ENCODE measurements around the gene C1QTNF3.

C1QTNF3 gene

DNA sequence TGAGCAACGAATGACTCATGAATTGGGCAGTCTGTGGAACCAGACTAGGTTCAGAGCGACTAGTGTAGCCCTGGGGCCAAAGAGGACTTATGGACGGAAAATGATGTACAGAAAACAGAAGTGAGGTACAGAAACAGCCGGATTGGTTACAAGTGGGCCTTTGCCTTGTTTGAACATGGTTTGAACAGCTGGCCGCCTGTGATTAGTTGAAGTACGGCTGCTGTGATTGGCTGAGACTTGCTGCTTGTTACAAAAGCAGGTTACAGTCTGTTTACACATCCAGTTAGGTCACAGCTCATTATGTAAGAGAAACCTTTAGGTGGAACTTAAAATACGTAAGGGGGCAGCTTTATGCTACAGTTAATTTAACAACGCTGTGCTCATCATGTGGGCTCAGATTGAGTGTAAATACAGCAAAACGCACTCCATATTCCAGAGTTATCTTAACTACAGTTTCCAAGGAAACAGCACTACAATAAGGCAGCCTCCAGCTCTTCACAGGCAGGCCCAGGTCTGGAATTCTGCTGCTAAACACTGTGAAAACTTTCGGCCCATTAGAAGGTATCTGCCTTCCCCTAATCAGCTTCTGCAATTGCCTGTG, 41.7 kb downstream of the C1QTNF3 start:
- Mint-ChIP-seq H3K4me3 (no peak overlapping the region), H3K4me1 (peaks cover 20% of the 10 kb centered on the region), H3K27me3 (no peaks in the 10 kb centered on the region), H3K9me3 (no peaks in the 10 kb centered on the region), H3K27ac (no peak overlapping the region)
- ATAC-seq (no peak), DNase-seq (no peak)

DNA sequence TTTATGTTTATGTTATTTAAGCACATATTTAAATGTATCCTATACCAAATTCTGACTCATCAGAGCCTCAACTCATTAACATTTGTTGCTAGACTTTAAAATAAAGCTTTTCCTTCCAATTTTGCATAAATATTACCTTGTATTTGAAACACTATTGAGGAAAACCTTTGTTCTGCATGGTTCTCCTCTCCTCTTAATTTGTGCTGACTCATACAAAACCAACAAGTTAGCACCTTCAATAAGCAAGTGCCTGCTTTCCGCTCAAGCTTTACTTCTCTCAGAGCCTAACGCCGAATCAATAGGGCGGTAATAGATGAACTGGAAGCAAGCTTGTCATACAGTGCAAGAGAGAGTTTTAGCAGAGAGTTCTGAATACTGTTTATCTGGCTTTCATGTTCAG, 43.0 kb downstream of the C1QTNF3 start:
- H3K27me3 Mint-ChIP-seq: no peaks in the 10 kb centered on the region
- peaks cover 14% of the 10 kb centered on the region for H3K4me1 Mint-ChIP-seq
- ATAC-seq: no peak
- H3K9me3 Mint-ChIP-seq: no peaks in the 10 kb centered on the region
- H3K27ac Mint-ChIP-seq: no peak overlapping the region
- no peak for DNase-seq
- H3K4me3 Mint-ChIP-seq: no peak overlapping the region

DNA sequence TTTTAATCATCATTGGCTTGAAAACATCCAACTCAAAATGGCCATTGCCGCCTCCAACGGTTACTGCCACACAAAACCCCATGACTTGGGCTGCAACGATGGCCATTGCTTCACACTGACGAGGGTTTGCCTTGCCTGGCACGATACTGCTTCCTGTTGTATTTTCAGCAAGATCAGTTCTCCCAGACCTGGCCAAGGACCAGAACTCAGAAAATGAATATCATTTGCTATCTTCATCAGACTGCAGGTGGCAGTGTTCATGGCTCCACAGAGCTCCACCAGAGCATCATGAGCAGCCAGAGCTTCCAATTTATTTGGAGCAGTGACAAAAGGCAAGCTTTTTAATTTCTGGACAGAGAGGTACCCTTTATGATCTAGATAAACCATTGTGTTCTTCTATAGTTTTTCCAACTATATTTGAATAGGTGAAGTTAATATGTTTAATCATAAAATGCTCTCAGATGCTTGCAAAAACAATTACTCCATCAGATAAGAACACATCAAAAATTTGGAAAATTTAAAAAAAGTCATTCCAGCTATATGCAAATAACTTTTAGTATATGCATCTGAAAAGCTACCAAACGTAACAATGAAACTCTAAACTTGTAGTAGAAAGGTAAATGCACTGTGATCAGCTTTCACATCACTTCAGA, 45.6 kb downstream of the C1QTNF3 start:
- peak in 1 of 2 donors; percentile 25 for DNase-seq
- peak; percentile 73 for ATAC-seq
- Mint-ChIP-seq H3K9me3 (no peaks in the 10 kb centered on the region), H3K27ac (no peak overlapping the region), H3K27me3 (no peaks in the 10 kb centered on the region), H3K4me1 (peaks cover 22% of the 10 kb centered on the region), H3K4me3 (no peak overlapping the region)

DNA sequence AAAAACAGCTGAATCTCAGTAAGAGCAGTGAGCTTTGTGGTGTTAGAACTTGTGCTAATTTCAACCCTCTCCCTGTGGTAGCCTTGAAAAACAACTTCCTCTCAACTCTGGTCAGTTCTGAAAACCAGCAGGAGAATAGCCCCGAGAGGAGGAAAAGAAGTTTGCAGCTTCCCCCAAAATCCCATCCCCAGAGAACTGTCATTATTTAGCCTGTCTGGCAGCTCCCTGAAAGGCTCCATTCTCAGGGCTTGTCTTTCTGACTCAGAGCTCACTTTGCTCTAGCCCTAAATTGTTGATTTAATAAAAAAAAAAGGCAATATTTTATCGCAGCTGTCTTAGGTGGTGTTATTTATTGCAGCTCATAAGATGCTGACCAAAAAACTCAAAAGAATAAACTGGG, 47.1 kb downstream of the C1QTNF3 start:
- DNase-seq (no peak), ATAC-seq (no peak)
- Mint-ChIP-seq H3K4me1 (peaks cover 22% of the 10 kb centered on the region), H3K27ac (no peak overlapping the region), H3K9me3 (no peaks in the 10 kb centered on the region), H3K4me3 (no peak overlapping the region), H3K27me3 (no peaks in the 10 kb centered on the region)

DNA sequence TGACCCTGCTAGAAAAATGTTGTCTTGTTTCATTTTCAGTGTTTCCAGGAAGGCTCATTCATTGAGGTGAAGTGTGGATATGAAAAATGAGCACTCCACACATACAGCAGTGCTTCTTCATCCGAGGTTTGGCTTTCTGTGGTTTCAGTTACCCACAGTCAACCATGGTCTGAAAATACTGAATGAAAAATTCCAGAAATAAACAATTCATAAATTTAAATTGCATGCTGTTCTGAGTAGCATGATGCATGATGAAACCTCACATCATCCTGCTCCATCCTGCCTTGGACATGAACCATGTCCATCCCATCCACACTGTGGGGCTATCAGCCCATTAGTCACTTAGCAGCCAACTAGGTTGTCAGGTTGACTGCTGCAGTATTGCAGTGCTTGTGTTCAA, 48.2 kb downstream of the C1QTNF3 start:
- peaks cover 22% of the 10 kb centered on the region for H3K4me1 Mint-ChIP-seq
- no peaks in the 10 kb centered on the region for H3K27me3 Mint-ChIP-seq
- DNase-seq (peak in 1 of 2 donors; percentile 43), ATAC-seq (peak; percentile 90)
- peak overlapping the region in 1 of 2 donors; percentile 46 for H3K4me3 Mint-ChIP-seq
- no peaks in the 10 kb centered on the region for H3K9me3 Mint-ChIP-seq
- H3K27ac Mint-ChIP-seq: peak overlapping the region in 1 of 2 donors; percentile 79

DNA sequence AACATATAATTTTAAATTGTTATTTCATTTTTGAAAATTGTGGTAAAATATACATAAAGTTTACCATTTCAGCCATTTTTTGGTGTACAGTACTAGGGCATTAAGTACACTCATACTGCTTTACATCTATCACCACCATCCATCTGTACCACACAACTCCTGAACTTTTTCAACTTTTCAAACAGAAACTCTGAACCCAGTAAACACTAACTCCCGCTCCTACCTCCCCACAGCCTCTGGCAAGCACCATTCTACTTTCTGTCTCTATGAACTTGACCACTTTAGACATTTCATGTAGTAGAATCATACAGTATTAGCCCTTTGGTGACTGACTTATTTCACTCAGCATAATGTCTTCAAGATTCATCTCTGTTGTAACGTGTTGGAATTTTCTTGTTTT, 50.1 kb downstream of the C1QTNF3 start:
- peaks cover 22% of the 10 kb centered on the region for H3K4me1 Mint-ChIP-seq
- H3K27me3 Mint-ChIP-seq: no peaks in the 10 kb centered on the region
- no peak overlapping the region for H3K4me3 Mint-ChIP-seq
- DNase-seq: no peak
- no peak overlapping the region for H3K27ac Mint-ChIP-seq
- H3K9me3 Mint-ChIP-seq: no peaks in the 10 kb centered on the region
- no peak for ATAC-seq

DNA sequence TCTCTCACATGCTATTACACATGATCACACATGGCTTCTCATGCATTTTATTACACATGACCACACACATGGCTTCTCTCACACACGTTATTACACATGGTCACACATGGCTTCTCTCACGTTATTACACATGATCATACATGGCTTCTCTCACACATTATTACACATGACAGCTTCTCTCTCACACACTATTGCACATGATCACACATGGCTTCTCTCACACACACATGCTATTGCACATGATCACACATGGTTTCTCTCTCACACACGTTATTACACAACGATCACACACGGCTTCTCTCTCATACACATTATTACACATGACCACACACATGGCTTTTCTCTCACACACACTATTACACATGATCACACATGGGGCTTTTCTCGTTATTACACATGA, 57.6 kb downstream of the C1QTNF3 start:
- Mint-ChIP-seq H3K9me3 (no peaks in the 10 kb centered on the region), H3K4me1 (no peaks in the 10 kb centered on the region), H3K27ac (no peak overlapping the region), H3K27me3 (no peaks in the 10 kb centered on the region), H3K4me3 (no peak overlapping the region)
- no peak for DNase-seq
- ATAC-seq: no peak

DNA sequence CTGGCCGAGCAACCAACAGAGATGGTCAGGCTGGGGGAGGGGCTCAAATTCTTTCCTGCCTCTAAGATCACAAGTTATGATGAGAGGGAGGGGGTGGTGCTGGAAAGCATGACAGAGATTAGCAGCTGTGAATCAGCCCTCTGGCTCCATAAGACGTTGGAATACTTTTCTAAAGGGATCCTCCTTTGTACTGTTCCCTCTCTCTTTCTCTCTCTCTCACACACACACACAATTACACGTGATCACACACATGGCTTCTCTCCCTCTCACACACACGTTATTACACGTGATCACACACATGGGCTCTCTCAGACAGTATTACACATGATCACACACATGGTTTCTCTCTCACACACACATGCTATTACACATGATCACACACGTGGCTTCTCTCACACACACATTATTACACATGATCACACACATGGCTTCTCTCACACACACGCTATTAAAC, 58.3 kb downstream of the C1QTNF3 start, which contains the start of gene SLC45A2:
Gene SLC45A2 (minus strand): TSS at position 23 of the 454 bp plus-strand sequence. CDS start 110 bp downstream, outside the sequence.
- Mint-ChIP-seq H3K9me3 (no peaks in the 10 kb centered on the region), H3K4me1 (no peaks in the 10 kb centered on the region), H3K27ac (no peak within 1 kb of the TSS), H3K27me3 (no peaks in the 10 kb centered on the region), H3K4me3 (no peak within 1 kb of the TSS)
- no peak for ATAC-seq
- DNase-seq: no peak

DNA sequence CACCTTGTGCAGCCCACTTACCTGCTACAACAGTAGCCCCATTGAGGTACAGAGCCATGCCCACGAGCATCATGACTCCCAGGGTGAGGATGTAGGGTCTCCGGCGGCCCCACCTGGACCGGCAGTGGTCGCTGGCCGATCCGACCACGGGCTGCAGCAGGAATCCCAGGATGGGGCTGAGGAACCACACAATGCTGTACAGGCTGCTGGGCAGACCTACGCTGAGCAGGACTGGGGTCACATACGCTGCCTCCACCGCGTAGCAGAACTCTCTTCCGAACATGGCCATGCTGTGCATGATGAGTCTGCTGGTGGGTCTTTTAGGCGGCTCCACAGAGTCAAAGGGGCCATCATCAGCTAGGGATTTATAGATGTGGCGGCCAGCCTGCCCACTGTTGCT, 58.8 kb downstream of the C1QTNF3 start:
- Mint-ChIP-seq H3K4me3 (no peak overlapping the region), H3K9me3 (no peaks in the 10 kb centered on the region), H3K27ac (no peak overlapping the region), H3K4me1 (no peaks in the 10 kb centered on the region), H3K27me3 (no peaks in the 10 kb centered on the region)
- ATAC-seq: no peak
- DNase-seq: no peak

DNA sequence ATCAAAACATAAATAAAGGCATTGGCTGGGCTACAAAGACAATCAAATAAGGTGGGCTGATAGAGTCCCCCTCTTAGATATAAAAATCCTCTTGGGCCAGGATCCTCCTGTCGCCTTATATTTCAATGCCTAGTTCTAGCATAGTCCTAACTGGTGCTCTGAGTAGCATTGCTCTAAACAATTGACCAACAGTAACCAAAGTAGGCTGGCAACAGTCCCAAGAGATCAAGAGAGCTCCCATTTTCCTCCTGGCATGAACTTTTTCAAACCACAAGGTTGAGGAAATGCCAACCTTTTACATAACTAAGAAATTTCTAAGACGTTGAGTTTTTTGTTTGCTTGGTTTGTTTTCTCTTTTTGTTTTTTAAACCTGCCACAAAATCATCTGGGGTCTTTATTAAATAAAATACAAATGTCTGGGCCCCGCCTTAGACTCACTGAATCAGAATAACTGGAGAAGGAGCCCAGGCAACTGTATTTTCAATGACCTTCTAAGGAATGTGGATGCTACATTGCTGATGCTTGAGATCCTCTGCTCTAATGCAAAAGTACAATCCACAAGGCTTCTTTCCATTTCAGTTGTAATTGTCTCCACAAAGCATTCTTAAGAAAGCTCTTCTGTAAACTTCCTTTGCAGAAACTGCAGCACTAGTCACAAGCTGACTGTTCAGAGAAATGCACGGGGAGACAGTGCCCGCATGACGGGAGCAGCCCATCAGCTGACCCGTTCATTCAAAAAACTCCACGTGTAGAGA, 61.4 kb downstream of the C1QTNF3 start:
- no peak overlapping the region for H3K27ac Mint-ChIP-seq
- H3K27me3 Mint-ChIP-seq: no peaks in the 10 kb centered on the region
- no peaks in the 10 kb centered on the region for H3K9me3 Mint-ChIP-seq
- ATAC-seq: no peak
- no peaks in the 10 kb centered on the region for H3K4me1 Mint-ChIP-seq
- DNase-seq: no peak
- no peak overlapping the region for H3K4me3 Mint-ChIP-seq

DNA sequence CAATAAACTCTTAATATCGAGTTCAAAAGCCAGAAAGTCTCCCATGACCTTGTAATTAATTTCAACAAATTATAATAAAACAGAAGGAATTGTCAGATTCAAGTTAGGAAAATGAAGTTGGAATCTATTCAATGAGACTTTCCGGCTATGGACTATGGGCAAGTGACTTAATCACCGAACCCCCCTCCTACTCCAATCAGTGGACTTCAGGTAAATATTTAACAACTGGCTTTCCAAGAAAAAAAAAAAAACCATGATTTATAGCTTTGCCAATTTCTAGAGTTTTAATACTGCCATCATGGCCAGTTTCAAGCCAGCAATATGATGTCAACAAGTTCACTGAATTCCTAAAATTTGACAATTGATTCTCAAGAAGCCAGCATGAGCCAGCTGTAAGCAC, 63.0 kb downstream of the C1QTNF3 start:
- Mint-ChIP-seq H3K4me3 (no peak overlapping the region), H3K27ac (no peak overlapping the region), H3K4me1 (no peaks in the 10 kb centered on the region), H3K27me3 (no peaks in the 10 kb centered on the region), H3K9me3 (no peaks in the 10 kb centered on the region)
- DNase-seq (no peak), ATAC-seq (no peak)

DNA sequence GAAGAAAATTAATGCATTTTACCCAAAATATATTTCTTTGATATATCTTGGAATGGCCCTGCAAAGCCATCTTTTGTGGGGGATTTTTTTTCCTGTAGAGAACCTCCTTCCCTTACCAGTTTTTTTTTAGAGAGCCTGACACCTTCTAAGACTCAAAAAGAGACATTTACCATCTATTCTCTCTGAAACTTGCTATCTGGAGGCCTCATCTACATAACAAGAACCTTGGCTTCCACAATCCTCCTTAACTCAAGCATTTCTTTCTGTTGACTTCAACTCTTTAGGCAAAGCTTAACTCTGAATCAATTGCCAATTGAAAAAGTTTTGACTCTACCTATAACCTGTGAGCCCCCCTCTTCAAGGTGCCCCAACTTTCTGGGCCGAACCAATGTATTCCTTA, 64.7 kb downstream of the C1QTNF3 start:
- H3K4me3 Mint-ChIP-seq: no peak overlapping the region
- no peaks in the 10 kb centered on the region for H3K9me3 Mint-ChIP-seq
- DNase-seq (no peak), ATAC-seq (no peak)
- H3K27me3 Mint-ChIP-seq: no peaks in the 10 kb centered on the region
- H3K27ac Mint-ChIP-seq: no peak overlapping the region
- H3K4me1 Mint-ChIP-seq: peaks cover 8% of the 10 kb centered on the region

DNA sequence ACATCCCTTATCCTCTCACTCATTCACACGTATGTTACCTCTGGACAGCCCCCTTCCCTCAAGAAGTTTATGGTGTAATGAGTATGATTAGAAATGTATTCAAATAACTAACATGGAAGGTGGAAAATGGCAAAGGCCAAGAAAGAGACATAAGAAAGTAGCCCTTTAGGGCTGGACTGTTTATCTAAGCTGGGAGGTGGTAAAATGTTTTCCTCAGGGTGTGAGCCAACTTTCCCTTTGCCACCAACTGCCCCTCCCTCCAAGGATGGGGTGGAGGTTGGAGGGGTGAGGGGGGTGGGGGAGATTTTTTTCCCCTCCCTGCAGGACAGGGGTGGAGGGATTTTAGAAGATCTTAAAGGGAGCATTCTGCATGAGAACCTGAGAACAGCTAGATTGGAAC, 66.7 kb downstream of the C1QTNF3 start:
- Mint-ChIP-seq H3K4me1 (peaks cover 15% of the 10 kb centered on the region), H3K27me3 (no peaks in the 10 kb centered on the region), H3K4me3 (no peak overlapping the region), H3K27ac (no peak overlapping the region), H3K9me3 (no peaks in the 10 kb centered on the region)
- no peak for ATAC-seq
- DNase-seq: no peak

DNA sequence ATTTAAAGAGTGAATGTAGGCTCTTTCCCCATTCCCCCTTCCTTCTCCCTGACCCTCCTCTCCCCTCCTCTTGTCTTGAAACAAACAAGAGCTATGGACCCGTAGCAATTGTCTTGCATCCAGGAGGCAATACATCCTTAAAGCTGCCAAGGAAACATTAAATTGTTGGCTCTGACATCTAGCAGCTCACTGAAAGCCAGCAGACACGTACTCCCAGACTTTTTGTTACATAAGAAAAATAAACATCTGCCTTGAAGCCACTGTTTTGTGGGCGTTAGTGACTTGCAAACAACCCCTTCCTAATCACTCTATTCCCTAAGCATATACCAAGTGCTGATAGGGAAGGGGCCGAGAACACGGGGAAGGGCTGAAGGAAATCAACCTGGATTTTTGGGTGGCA, 67.2 kb downstream of the C1QTNF3 start:
- DNase-seq (no peak), ATAC-seq (no peak)

DNA sequence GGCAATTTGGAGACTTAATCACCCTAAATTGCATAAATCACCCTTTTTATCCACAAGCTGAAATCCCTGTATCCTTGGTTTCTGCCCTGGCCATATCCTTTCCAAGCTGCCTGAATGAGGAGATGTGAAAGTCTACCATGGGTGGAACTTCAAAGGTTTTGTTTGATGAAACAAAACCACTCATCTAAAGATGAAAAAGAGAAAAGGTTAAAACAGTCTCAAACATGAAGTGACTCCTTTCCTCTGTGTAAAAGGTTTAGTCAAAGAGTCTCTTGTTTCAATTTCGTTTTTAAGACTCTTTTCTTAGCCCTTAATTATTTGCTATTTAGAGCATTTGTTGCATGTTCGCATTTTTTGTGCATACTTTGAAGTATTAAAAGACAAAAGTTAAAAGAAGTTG, 69.7 kb downstream of the C1QTNF3 start:
- H3K9me3 Mint-ChIP-seq: no peaks in the 10 kb centered on the region
- no peak overlapping the region for H3K4me3 Mint-ChIP-seq
- no peaks in the 10 kb centered on the region for H3K27me3 Mint-ChIP-seq
- peaks cover 15% of the 10 kb centered on the region for H3K4me1 Mint-ChIP-seq
- no peak overlapping the region for H3K27ac Mint-ChIP-seq
- ATAC-seq: peak; percentile 63
- no peak for DNase-seq

More for the DNA sequence above, 67.2 kb downstream of the C1QTNF3 start:
- no peaks in the 10 kb centered on the region for H3K9me3 Mint-ChIP-seq
- peaks cover 15% of the 10 kb centered on the region for H3K4me1 Mint-ChIP-seq
- H3K4me3 Mint-ChIP-seq: no peak overlapping the region
- no peak overlapping the region for H3K27ac Mint-ChIP-seq
- H3K27me3 Mint-ChIP-seq: no peaks in the 10 kb centered on the region

All from stimulated activated naive CD8-positive, alpha-beta T cell treated with anti-CD3 and anti-CD28 coated beads, Interleukin-15, amount 100 ng/mL, for 72 hours (primary cell).